Esophagus squamous epithelium (tissue), 5 donors: ENCODE measurements around the gene CMPK1. TPM values are rescaled to one million over a fixed set of nuclear protein-coding genes. Genes with fewer than 3 reads are reported as not detected.
A peak's percentile ranks its signal among the peaks of the same experiment; 100 is the strongest.

ENCODE experiments used
- DNase-seq: peaks from one replicate; lab custom pipeline; 2025; lab: John Stamatoyannopoulos, UW
- H3K27ac ChIP-seq, 4 donors: fragments of 200-600 bp; sonication (generic); one replicate each; pipeline ENCODE4 v1.5.1; 2016 to 2019; ENCODE audit warnings: mild to moderate bottlenecking in 1 of 4
- H3K27me3 ChIP-seq, 4 donors: fragments of 200-600 bp; sonication (generic); 1 replicate in 3 of 4; 2 replicates in 1 of 4; pipeline versions ENCODE4 v1.5.1 to v1.6.0; 2017 to 2021; ENCODE audit warnings: antibody characterized with exemption in 1 of 4
- H3K36me3 ChIP-seq, 3 donors: fragments of 200-600 bp; sonication (generic); one replicate each; pipeline ENCODE4 v1.5.1; 2016 to 2019
- H3K4me1 ChIP-seq, 3 donors: fragments of 200-600 bp; sonication (generic); one replicate each; pipeline ENCODE4 v1.5.1; 2017 to 2019
- H3K4me3 ChIP-seq, 4 donors: fragments of 200-600 bp; sonication (generic); 1 replicate in 3 of 4; 2 replicates in 1 of 4; pipeline ENCODE4 v1.5.1; 2016 to 2019; ENCODE audit warnings: mild to moderate bottlenecking in 2 of 4, moderate library complexity in 1 of 4
- H3K9me3 ChIP-seq, 3 donors: fragments of 200-600 bp; sonication (generic); one replicate each; pipeline ENCODE4 v1.5.1; 2016 to 2019
- CTCF ChIP-seq, 6 experiments: fragments of 450-650 bp in 4 of 6; fragments of 200-600 bp in 2 of 6; sonication (generic) in 2 of 6; IDR thresholded peaks; one replicate each; pipeline ENCODE4 v1.5.1; 2016 to 2019; ENCODE audit warnings: antibody characterized with exemption in 6 of 6, mild to moderate bottlenecking in 4 of 6, moderate library complexity in 4 of 6
- POLR2A ChIP-seq, 4 donors: fragments of 450-650 bp; IDR thresholded peaks; one replicate each; pipeline ENCODE4 v1.6.1; 2017; ENCODE audit warnings: antibody characterized with exemption in 4 of 4, mild to moderate bottlenecking in 4 of 4, moderate library complexity in 3 of 4
- WGBS, 2 donors: methylation state at CpG; one replicate each; pipeline ENCODE4 v1.1.5; 2018; 5-methylcytosine and 5-hydroxymethylcytosine counted together
- intact Hi-C: fragments of 100-400 bp; cut with DNase I; formaldehyde crosslinking; loops from one replicate; pipeline ENCODE4 v1.15.0; 2022
- total RNA-seq, 4 donors: library from RNA; depleted of rRNA; stranded (reverse); fragments of >200 nt; gene quantifications; one replicate each; pipeline ENCODE4 v1.1.0, GENCODE V29; 2016
- donor health status: DM: yes; HTN: yes; CAD: no.

CMPK1 gene
- total RNA-seq, 4 donors from 2014 or later, result 124 to 177 (median 133) TPM

DNA sequence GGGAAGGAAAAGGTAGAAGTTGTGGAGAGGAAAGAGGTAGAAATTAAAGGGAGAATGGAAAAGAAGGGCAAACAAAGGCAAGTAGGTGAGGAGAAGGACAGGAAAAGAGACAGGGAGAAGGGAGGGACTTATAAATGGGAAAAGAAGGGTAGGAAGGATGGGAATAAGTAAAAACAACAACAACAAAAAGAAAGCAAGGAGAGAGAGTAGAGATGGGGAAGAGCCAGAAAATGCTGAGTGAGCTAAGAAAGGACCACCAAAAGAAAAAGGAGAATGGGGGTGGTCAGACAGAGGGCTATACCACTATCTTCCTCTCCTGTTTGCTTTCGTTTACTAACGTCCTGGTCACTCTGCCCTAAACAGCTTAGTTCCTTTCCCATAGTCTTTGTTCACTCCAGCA is 1.7 kb upstream of the CMPK1 start:
- DNase-seq, result no peak
- Histone ChIP-seq H3K4me3 (no peak overlapping the region), H3K36me3 (no peaks in the 10 kb centered on the region), H3K27ac (peak overlapping the region in 1 of 4 donors; percentile 99), H3K9me3 (no peaks in the 10 kb centered on the region), H3K27me3 (no peaks in the 10 kb centered on the region), H3K4me1 (peaks cover 6 to 61% (median 26%) of the 10 kb centered on the region in 3 donors)
- TF ChIP-seq POLR2A (IDR thresholded peaks at IDR 0.05) (no peak), CTCF (IDR thresholded peaks at IDR 0.05) (no peak)
- WGBS, 2 donors, result 86 to 91% methylated on average over 2 of the region's 2 CpGs
- intact Hi-C loops, result no loop called here

DNA sequence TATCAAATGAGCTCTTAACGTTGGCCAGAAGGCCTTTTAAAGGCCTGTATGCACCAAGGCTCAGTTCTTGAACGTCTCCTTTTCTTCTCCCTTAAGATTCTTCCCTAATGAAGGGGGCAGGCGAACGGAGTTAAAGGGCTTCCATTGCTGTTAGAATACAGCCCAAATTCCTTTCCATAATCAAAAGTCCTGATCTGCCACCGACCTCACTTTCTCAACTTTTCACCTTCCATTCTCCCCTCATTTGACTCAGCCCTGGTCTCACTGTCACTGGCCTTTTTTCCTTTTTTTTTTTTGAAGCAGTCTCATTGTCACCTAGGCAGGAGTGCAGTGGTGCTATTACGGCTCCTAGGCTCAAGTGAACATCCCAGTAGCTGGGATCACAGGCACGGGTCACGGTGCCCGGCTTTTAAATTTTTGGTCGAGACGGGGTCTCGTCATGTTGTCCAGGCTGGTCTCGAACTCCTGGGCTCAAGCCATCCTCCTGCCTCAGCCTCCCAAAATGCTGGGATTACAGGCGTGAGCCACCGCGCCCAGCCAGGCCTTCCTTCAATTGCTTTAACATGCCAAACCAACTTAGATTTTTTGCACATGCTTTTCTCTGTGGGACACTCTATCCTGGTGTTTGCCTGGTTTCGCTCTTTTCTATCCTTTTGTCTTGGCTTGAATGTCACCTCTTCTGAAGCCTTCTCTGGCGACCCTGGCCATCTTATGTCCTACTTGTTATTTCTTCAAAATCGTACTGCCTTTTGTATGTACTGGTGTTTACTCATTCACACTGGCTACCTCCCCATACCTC is 612 bp upstream of the CMPK1 start:
- no peak for DNase-seq
- H3K36me3 ChIP-seq, result no peaks in the 10 kb centered on the region
- TF ChIP-seq CTCF (IDR thresholded peaks at IDR 0.05), result no peak
- TF ChIP-seq POLR2A (IDR thresholded peaks at IDR 0.05), result no peak
- no peaks in the 10 kb centered on the region for H3K27me3 ChIP-seq
- 41 to 49% methylated on average over 19 of the region's 19 CpGs for WGBS, 2 donors
- H3K27ac ChIP-seq, result peak overlapping the region; percentile 96 to 99 (median 99)
- H3K4me1 ChIP-seq, result peaks cover 6 to 59% (median 28%) of the 10 kb centered on the region in 3 donors
- intact Hi-C loops, result no loop called here
- no peaks in the 10 kb centered on the region for H3K9me3 ChIP-seq
- peak overlapping the region; percentile 91 to 99 (median 96) for H3K4me3 ChIP-seq

DNA sequence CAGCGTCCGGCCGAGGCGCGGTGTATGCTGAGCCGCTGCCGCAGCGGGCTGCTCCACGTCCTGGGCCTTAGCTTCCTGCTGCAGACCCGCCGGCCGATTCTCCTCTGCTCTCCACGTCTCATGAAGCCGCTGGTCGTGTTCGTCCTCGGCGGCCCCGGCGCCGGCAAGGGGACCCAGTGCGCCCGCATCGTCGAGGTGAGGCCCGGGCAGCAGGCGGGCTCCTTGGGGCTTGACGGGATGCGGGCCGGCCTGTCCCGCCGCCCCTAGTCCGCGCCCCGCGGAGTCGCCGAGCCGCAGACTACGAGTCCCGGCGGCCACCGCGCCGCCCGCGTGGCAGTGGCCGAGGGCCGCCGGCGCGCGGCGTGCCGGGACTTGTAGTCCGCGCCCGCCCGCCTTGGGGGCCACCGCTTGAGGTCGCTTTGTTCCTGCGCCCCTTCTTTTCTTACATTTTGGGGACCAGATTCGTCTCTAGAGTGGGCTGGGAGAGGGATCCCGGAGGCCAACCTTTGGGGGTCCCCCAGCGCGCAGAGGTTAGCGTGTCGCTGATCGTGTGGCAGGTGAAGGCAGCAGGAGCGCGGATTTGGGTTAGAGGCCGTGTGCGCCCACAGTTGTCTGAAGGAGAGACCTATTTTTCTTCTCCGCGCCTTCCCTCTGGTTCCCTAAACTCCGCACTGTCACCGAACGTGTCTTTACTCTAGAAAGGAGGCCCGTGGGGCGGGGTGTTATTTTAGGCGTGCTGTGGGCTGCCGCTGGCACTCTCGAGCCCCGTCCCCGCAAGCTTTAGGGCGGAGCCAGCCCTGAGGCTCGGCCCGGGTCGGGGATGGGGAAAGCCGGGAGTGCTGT is 553 bp downstream of the CMPK1 start:
- Histone ChIP-seq H3K4me3 (peak overlapping the region; percentile 91 to 99 (median 96)), H3K4me1 (peaks cover 6 to 61% (median 31%) of the 10 kb centered on the region in 3 donors), H3K27me3 (no peaks in the 10 kb centered on the region), H3K36me3 (no peaks in the 10 kb centered on the region), H3K9me3 (no peaks in the 10 kb centered on the region), H3K27ac (peak overlapping the region; percentile 96 to 99 (median 99))
- TF ChIP-seq POLR2A (IDR thresholded peaks at IDR 0.05) (peak in 2 of 4 donors; percentile 18 to 42), CTCF (IDR thresholded peaks at IDR 0.05) (peak in 2 of 6 experiments; percentile 31 to 48)
- intact Hi-C loops, result no loop called here
- WGBS, 2 donors, result 0% methylated on average over 13 to 24 of the region's 90 CpGs
- peak; percentile 37 for DNase-seq

DNA sequence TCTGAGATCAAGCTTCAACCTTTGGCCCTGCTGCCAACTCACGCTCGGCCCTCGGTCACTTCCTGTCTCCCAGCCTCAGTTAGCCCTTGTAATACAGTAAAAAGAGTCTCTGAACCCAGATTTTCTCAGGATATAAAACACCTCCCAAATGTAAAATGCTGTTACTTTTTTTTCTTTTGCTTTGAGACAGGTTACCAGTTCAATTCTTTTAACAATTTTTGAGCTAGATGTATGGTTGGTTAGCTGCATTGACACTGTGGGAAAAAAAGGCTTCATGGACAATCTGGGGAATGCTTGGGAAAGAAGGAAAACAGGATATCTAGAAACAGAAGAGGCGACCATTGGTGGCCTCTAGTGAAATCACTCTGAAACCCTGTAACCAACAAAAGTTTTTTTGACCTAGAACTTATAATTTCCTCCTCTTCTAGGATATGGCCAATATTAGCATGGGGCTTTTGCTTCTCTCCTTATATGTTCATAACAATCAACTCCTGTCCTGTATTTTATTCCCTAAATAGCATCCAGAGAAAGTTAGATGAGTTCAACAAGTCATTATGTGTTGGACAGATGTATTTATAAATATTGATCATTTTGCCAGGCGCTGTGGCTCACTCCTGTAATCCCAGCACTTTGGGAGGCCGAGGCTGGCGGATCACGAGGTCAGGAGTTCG is 1.3 kb downstream of the CMPK1 start:
- 34 to 46% methylated on average over 7 to 9 of the region's 9 CpGs for WGBS, 2 donors
- no peaks in the 10 kb centered on the region for H3K36me3 ChIP-seq
- no peaks in the 10 kb centered on the region for H3K9me3 ChIP-seq
- peak overlapping the region; percentile 91 to 99 (median 96) for H3K4me3 ChIP-seq
- DNase-seq, result no peak
- peak overlapping the region; percentile 96 to 99 (median 99) for H3K27ac ChIP-seq
- peaks cover 6 to 59% (median 31%) of the 10 kb centered on the region in 3 donors for H3K4me1 ChIP-seq
- H3K27me3 ChIP-seq, result no peaks in the 10 kb centered on the region
- intact Hi-C loops, result no loop called here
- TF ChIP-seq POLR2A (IDR thresholded peaks at IDR 0.05) (no peak), CTCF (IDR thresholded peaks at IDR 0.05) (no peak)
